Ishikawa (cell line): ENCODE measurements around the gene PER1.

Experiments used
- CEBPB ChIP-seq: IDR thresholded peaks from 2 replicates; pipeline ENCODE4 v1.6.1; 2012
- CREB1 ChIP-seq: IDR thresholded peaks from 2 replicates; pipeline ENCODE4 v1.6.1; 2012; ENCODE audit warnings: low read depth
- EGR1 ChIP-seq: IDR thresholded peaks from 2 replicates; pipeline ENCODE4 v1.6.1; 2012
- EP300 ChIP-seq: IDR thresholded peaks from 2 replicates; pipeline ENCODE4 v1.6.1; 2012; ENCODE audit warnings: borderline replicate concordance
- FOXM1 ChIP-seq: IDR thresholded peaks from 2 replicates; pipeline ENCODE4 v1.6.1; 2012; ENCODE audit warnings: low read depth, borderline replicate concordance
- NFIC ChIP-seq: IDR thresholded peaks from 2 replicates; pipeline ENCODE4 v1.6.1; 2012
- RAD21 ChIP-seq: IDR thresholded peaks from 2 replicates; pipeline ENCODE4 v1.6.1; 2012; ENCODE audit warnings: low read depth
- REST ChIP-seq: IDR thresholded peaks from 2 replicates; pipeline ENCODE4 v1.6.1; 2012; ENCODE audit warnings: low read depth, mild to moderate bottlenecking
- TAF1 ChIP-seq: IDR thresholded peaks from 2 replicates; pipeline ENCODE4 v1.6.1; 2012; ENCODE audit warnings: low read depth, mild to moderate bottlenecking
- TCF12 ChIP-seq: IDR thresholded peaks from 2 replicates; pipeline ENCODE4 v1.6.1; 2012; ENCODE audit warnings: low read depth
- TEAD4 ChIP-seq: IDR thresholded peaks from 2 replicates; pipeline ENCODE4 v1.6.1; 2012
- USF1 ChIP-seq: IDR thresholded peaks from 2 replicates; pipeline ENCODE4 v1.6.1; 2012
- YY1 ChIP-seq: IDR thresholded peaks from 2 replicates; pipeline ENCODE4 v1.6.1; 2012; ENCODE audit warnings: low read depth
- ZBTB7A ChIP-seq: IDR thresholded peaks from 2 replicates; pipeline ENCODE4 v1.6.1; 2012; ENCODE audit warnings: low read depth
- TF ChIP-seq, protein P1 (sequence below): IDR thresholded peaks from 2 replicates; pipeline ENCODE4 v1.6.1; 2012

The PER1 gene

DNA sequence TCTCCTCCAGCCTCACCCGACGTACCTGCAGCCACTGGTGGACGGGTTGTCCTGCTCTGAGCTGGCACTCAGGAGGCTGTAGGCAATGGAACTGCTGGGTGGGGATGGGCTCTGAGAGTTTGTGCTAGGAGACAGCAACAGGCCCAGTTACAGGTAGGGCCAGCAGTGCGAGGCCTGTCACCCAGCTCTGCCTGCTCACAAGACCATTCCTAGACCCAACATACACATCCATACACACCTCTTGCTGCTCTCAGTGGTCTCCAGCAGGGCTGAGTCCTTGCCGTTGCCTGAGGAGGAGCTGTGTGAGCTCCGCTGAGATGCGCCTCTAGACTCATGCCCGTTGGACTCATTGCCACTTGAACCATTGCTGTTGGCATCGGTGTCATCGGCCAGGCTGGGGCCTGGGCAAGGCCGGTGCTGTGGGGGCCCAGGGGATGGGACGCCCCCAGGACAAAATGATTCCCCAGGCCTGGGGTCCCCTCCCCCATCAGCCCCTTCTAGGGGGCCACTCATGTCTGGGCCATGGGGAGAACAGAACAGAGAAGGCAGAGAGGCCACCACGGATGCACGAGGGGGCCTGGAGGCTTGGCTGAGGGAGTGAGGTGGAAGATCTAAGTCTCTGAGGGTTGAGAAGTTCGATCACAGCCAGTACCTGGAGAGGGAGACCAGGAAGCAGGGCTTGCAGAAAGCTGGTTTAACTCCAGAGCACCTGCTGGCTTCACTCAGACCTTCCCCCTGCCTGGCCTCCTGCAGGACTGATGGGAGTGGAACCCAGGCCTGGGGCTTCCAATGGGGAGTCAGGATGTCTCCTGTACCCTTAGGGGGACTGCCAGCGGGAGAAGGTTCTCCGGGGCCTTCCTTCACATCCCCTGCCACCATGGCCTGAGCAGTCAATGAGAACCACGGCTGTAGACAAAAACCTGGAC, 1.7 kb downstream of the PER1 start:
- TF ChIP-seq YY1 (no peak), CREB1 (no peak), TEAD4 (no peak), RAD21 (no peak), TCF12 (no peak), EGR1 (no peak), EP300 (no peak), NFIC (no peak), TAF1 (no peak)

- TF ChIP-seq NFIC (no peak), FOXM1 (no peak), REST (no peak), TCF12 (no peak), TEAD4 (no peak), EP300 (no peak), ZBTB7A (no peak), USF1 (no peak), YY1 (no peak), RAD21 (no peak), EGR1 (no peak), TAF1 (no peak), CREB1 (no peak)
- TF ChIP-seq, protein P1, sequence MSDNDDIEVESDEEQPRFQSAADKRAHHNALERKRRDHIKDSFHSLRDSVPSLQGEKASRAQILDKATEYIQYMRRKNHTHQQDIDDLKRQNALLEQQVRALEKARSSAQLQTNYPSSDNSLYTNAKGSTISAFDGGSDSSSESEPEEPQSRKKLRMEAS: no peak
Measured at GRCh38 chr17:8149419-8150193, 2.6 kb downstream of the PER1 start.

GRCh38 chr17:8148560-8148959, 3.6 kb downstream of the PER1 start:
- TF ChIP-seq FOXM1 (no peak), TCF12 (no peak), TAF1 (no peak), TEAD4 (no peak), REST (no peak), YY1 (no peak), USF1 (no peak), CREB1 (no peak), EP300 (no peak), CEBPB (no peak), RAD21 (no peak), ZBTB7A (no peak)
- TF ChIP-seq, protein P1: no peak

GRCh38 chr17:8147805-8148404, 4.3 kb downstream of the PER1 start:
- TF ChIP-seq TEAD4 (no peak), ZBTB7A (no peak), CREB1 (no peak), YY1 (no peak), TAF1 (no peak), RAD21 (no peak), USF1 (no peak), TCF12 (no peak), CEBPB (no peak)
- TF ChIP-seq, protein P1: no peak
